GM12878 (cell line): Measurements from ENCODE around the gene NAA25.

Experiments
- CTCF ChIP-seq, 3 experiments: IDR thresholded peaks in 2 of 3; conservative IDR thresholded peaks in 1 of 3; 2 replicates each; pipeline ENCODE4 v1.5.1; 2011; ENCODE audit warnings: low read depth in 3 of 3, low read length in 3 of 3, mild to moderate bottlenecking in 3 of 3, control low read depth in 2 of 3, moderate library complexity in 2 of 3, inconsistent platforms in 1 of 3, mixed read lengths in 1 of 3; ENCODE audit not compliant: control insufficient read depth in 2 of 3, insufficient read depth in 1 of 3; ENCODE audit errors: extremely low read depth in 1 of 3
- POLR2AphosphoS2 ChIP-seq: IDR thresholded peaks from 2 replicates; pipeline ENCODE4 v1.6.1; 2011; ENCODE audit warnings: low read depth, mild to moderate bottlenecking, low read length, improper control_type of control experiment, moderate library complexity

GRCh38 chr12:112005419-112006395 lies 102.9 kb downstream of the NAA25 start:
- TF ChIP-seq POLR2AphosphoS2 (no peak), CTCF (IDR thresholded peaks at IDR 0.05 in 2 of 3, conservative IDR thresholded peaks at IDR 0.05 in 1 of 3; ENCODE audit: control insufficient read depth in 2 of 3, extremely low read depth in 1 of 3, insufficient read depth in 1 of 3, low read depth in 3 of 3, low read length in 3 of 3) (no peak)
